ENCODE measurements around the gene STAM2. TPM values are rescaled to one million over a fixed set of nuclear protein-coding genes. Genes with fewer than 3 reads are reported as not detected.
"Not testable (repeated sequence)": the region's sequence is repeated elsewhere in the genome, so short reads cannot be mapped to it uniquely, and the experiment has no call there.

Gene STAM2
- total RNA-seq, 1 donor from 2014 or later, result 25.1 TPM

DNA sequence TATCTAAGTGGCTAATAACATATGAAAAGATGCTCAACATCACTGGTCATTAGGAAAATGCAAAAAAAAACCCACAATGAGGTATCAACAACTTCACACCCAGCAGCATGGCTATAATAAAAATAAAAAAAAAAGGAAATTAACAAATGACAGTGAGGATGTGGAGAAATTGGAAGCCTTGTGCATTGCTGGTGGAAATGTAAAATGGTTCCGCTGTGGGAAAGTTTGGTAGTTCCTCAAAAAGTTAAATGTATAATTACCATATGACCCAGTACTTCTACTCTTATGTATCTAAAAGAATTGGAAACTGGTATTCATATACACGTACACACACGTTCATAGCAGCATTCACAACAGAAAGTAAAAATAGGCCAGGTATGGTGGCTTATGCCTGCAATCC, 61.2 kb downstream of the STAM2 start:
- no peaks in the 10 kb centered on the region for H3K27me3 Mint-ChIP-seq (ENCODE audit: unreplicated experiment)
- no peaks in the 10 kb centered on the region for H3K36me3 Mint-ChIP-seq (ENCODE audit: unreplicated experiment)
- DNase-seq, result no peak
- no peaks in the 10 kb centered on the region for H3K4me1 Mint-ChIP-seq (ENCODE audit: low read depth, unreplicated experiment)
- H3K9me3 Mint-ChIP-seq (ENCODE audit: unreplicated experiment), result no peaks in the 10 kb centered on the region
- no peak overlapping the region for H3K4me3 Mint-ChIP-seq (ENCODE audit: unreplicated experiment)
- no peak overlapping the region for H3K27ac Mint-ChIP-seq (ENCODE audit: unreplicated experiment)
- no peak for TF ChIP-seq CTCF (IDR thresholded peaks at IDR 0.05; ENCODE audit: partially characterized antibody, unreplicated experiment)

GRCh38 chr2:152107140-152107539, 68.4 kb downstream of the STAM2 start:
- not testable (repeated sequence) for H3K4me1 Mint-ChIP-seq (ENCODE audit: low read depth, unreplicated experiment); H3K27ac Mint-ChIP-seq (ENCODE audit: unreplicated experiment)

DNA sequence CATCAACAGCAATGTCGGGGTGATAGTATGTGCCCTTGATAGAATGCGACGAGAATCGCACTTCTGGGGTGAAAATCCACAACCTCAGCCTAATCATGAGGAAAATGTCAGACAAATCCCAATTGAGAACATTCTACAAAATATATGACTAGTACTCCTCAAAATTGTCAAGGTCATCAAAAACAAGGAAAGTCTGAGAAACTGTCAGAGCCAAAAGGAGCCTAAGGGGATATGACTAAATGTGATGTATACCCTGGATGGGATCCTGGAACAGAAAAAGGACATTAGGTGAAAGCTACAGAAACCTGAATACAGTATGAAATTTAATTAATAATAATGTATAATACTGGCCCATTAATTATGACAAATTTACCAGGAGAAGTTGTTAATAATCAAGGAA, 69.1 kb downstream of the STAM2 start:
- Mint-ChIP-seq H3K27ac (ENCODE audit: unreplicated experiment) (no peak overlapping the region), H3K4me3 (ENCODE audit: unreplicated experiment) (no peak overlapping the region), H3K9me3 (ENCODE audit: unreplicated experiment) (no peaks in the 10 kb centered on the region), H3K27me3 (ENCODE audit: unreplicated experiment) (no peaks in the 10 kb centered on the region), H3K4me1 (ENCODE audit: low read depth, unreplicated experiment) (no peaks in the 10 kb centered on the region), H3K36me3 (ENCODE audit: unreplicated experiment) (no peaks in the 10 kb centered on the region)
- no peak for DNase-seq
- TF ChIP-seq CTCF (IDR thresholded peaks at IDR 0.05; ENCODE audit: partially characterized antibody, unreplicated experiment), result no peak

More at GRCh38 chr2:152107140-152107539, 68.4 kb downstream of the STAM2 start:
- H3K4me3 Mint-ChIP-seq (ENCODE audit: unreplicated experiment); H3K27me3 Mint-ChIP-seq (ENCODE audit: unreplicated experiment); H3K9me3 Mint-ChIP-seq (ENCODE audit: unreplicated experiment); DNase-seq; H3K36me3 Mint-ChIP-seq (ENCODE audit: unreplicated experiment): not testable (repeated sequence)

DNA sequence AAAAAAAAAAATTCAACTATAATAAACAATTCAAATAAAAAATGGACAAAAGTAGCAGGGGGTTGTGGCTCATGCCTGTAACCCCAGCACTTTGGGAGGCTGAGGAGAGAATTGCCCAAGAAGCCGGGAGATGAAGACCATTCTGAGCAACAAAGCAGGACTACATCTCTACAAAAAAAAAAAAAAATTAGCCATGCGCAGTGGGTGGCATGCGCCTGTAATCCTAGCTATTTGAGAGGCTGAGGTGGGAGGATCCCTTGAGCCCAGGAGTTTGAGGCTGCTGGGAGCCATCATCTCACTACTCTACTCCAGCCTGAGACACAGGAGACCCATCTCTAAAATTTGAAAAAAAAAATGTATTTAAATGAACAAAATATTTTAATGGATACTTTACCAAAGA, 72.3 kb downstream of the STAM2 start:
- H3K9me3 Mint-ChIP-seq (ENCODE audit: unreplicated experiment), result no peaks in the 10 kb centered on the region
- peaks cover 12% of the 10 kb centered on the region for H3K27me3 Mint-ChIP-seq (ENCODE audit: unreplicated experiment)
- TF ChIP-seq CTCF (IDR thresholded peaks at IDR 0.05; ENCODE audit: partially characterized antibody, unreplicated experiment), result no peak
- DNase-seq, result no peak
- no peaks in the 10 kb centered on the region for H3K36me3 Mint-ChIP-seq (ENCODE audit: unreplicated experiment)
- no peak overlapping the region for H3K27ac Mint-ChIP-seq (ENCODE audit: unreplicated experiment)
- no peak overlapping the region for H3K4me3 Mint-ChIP-seq (ENCODE audit: unreplicated experiment)
- peaks cover 3% of the 10 kb centered on the region for H3K4me1 Mint-ChIP-seq (ENCODE audit: low read depth, unreplicated experiment)

DNA sequence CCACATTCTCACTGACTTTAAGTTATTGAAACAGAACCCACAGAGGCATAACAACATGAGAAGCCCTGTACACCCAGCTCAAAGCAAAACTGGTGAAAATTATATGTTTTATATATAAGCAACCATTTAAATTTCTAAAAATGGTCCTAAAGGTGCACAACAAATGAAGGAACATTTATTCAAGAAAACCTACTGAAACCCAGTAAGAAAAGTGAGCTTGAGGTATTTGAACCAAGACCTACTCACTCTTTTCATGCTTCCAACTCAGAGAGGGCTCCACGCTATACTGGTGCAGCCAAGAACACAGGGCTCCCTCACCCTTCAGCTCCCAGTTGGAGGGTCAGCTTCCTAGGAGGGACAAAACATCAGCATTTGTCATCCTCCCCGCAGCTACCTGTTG, 74.6 kb downstream of the STAM2 start:
- peaks cover 6% of the 10 kb centered on the region for H3K9me3 Mint-ChIP-seq (ENCODE audit: unreplicated experiment)
- H3K4me3 Mint-ChIP-seq (ENCODE audit: unreplicated experiment), result no peak overlapping the region
- DNase-seq, result no peak
- H3K4me1 Mint-ChIP-seq (ENCODE audit: low read depth, unreplicated experiment), result peaks cover 3% of the 10 kb centered on the region
- H3K36me3 Mint-ChIP-seq (ENCODE audit: unreplicated experiment), result peaks cover 7% of the 10 kb centered on the region
- no peak for TF ChIP-seq CTCF (IDR thresholded peaks at IDR 0.05; ENCODE audit: partially characterized antibody, unreplicated experiment)
- no peak overlapping the region for H3K27ac Mint-ChIP-seq (ENCODE audit: unreplicated experiment)
- H3K27me3 Mint-ChIP-seq (ENCODE audit: unreplicated experiment), result peaks cover 23% of the 10 kb centered on the region
